Transverse colon (tissue), 3 donors: Measurements from ENCODE around the gene CAPN9.

Experiments
- POLR2A ChIP-seq: fragments of 450-650 bp; IDR thresholded peaks from one replicate; pipeline ENCODE4 v1.6.1; 2016; ENCODE audit warnings: antibody characterized with exemption, mild to moderate bottlenecking, moderate library complexity
- TF ChIP-seq, protein P1 (sequence below), 5 experiments: fragments of 200-600 bp in 3 of 5; fragments of 450-650 bp in 2 of 5; sonication (generic) in 3 of 5; IDR thresholded peaks; 1 replicate in 2 of 5; 2 replicates in 3 of 5; pipeline ENCODE4 v1.5.1; 2016 to 2017; ENCODE audit warnings: antibody characterized with exemption in 5 of 5, inconsistent platforms in 3 of 5, mild to moderate bottlenecking in 2 of 5, moderate library complexity in 1 of 5

DNA sequence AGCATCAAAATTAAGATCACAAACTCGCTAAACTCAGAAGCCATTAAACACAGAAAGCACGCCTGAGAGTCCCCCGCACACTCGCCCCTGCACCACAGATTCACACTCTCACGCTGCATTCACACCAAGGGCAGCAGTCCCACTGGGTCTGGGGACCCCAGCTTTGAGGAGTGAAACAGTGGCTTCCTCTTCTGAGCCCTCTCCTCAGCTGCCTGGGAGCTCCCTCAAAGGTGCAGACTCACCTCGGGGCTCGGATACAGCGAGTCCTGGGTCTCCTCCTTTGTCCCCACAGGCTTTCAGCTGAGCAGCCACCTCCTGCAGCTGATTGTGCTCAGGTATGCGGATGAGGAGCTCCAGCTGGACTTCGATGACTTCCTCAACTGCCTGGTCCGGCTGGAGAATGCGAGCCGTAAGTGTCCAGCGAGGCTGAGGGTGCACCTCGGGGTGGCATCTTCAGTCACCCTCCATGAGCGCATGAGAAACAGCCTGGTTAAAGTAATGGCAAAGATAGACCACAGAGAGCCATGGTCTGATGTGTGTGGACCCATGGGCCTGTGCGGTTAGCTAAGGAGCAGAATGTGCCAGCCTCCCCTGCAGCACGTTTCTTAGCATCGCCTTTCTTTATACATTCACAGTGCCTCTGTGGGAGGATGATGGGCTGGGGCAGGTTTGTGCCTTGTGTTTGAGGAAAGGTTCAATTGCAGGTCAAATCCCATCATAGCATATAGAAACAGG lies 47.9 kb downstream of the CAPN9 start:
- TF ChIP-seq, protein P1, sequence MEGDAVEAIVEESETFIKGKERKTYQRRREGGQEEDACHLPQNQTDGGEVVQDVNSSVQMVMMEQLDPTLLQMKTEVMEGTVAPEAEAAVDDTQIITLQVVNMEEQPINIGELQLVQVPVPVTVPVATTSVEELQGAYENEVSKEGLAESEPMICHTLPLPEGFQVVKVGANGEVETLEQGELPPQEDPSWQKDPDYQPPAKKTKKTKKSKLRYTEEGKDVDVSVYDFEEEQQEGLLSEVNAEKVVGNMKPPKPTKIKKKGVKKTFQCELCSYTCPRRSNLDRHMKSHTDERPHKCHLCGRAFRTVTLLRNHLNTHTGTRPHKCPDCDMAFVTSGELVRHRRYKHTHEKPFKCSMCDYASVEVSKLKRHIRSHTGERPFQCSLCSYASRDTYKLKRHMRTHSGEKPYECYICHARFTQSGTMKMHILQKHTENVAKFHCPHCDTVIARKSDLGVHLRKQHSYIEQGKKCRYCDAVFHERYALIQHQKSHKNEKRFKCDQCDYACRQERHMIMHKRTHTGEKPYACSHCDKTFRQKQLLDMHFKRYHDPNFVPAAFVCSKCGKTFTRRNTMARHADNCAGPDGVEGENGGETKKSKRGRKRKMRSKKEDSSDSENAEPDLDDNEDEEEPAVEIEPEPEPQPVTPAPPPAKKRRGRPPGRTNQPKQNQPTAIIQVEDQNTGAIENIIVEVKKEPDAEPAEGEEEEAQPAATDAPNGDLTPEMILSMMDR (IDR thresholded peaks at IDR 0.05), result no peak
- no peak for TF ChIP-seq POLR2A
